22Rv1 (cell line): ENCODE data around the gene ATP8A1.

Experiments used
- H3K27ac ChIP-seq: fragments of 450-650 bp; 2 replicates; pipeline ENCODE4 v1.5.1; 2017
- CTCF ChIP-seq: fragments of 450-650 bp; IDR thresholded peaks from 2 replicates; pipeline ENCODE4 v1.5.1; 2017; ENCODE audit warnings: mild to moderate bottlenecking
- ZFX ChIP-seq: fragments of 450-650 bp; IDR thresholded peaks from 2 replicates; pipeline ENCODE4 v1.6.1; 2017; ENCODE audit warnings: antibody characterized with exemption, borderline replicate concordance

Gene ATP8A1

GRCh38 chr4:42396752-42397634 lies 259.9 kb downstream of the ATP8A1 start, which contains the start of gene SHISA3:
Gene SHISA3 (plus strand): TSS chr4:42397488. CDS start chr4:42398057, 569 bp downstream.
- TF ChIP-seq ZFX (no peak), CTCF (no peak)

GRCh38 chr4:42396361-42396751 lies 260.5 kb downstream of the ATP8A1 start:
- TF ChIP-seq ZFX = no peak
- no peak for TF ChIP-seq CTCF
- no peak overlapping the region for H3K27ac ChIP-seq

More at GRCh38 chr4:42396752-42397634, 259.9 kb downstream of the ATP8A1 start, which contains the start of gene SHISA3:
- H3K27ac ChIP-seq = no peak within 1 kb of the TSS

GRCh38 chr4:42395595-42395994 lies 261.3 kb downstream of the ATP8A1 start:
- H3K27ac ChIP-seq = no peak overlapping the region
- TF ChIP-seq CTCF = no peak
- no peak for TF ChIP-seq ZFX

GRCh38 chr4:42392436-42392835 lies 264.5 kb downstream of the ATP8A1 start:
- no peak overlapping the region for H3K27ac ChIP-seq
- TF ChIP-seq ZFX (no peak), CTCF (no peak)

- H3K27ac ChIP-seq = no peak overlapping the region
- no peak for TF ChIP-seq ZFX
- TF ChIP-seq CTCF = no peak
These were observed 264.9 kb downstream of the ATP8A1 start for GRCh38 chr4:42391981-42392380.

GRCh38 chr4:42391355-42391664 lies 265.6 kb downstream of the ATP8A1 start:
- TF ChIP-seq CTCF (no peak), ZFX (no peak)
- H3K27ac ChIP-seq = no peak overlapping the region

- TF ChIP-seq CTCF (no peak), ZFX (no peak)
These were observed 266.1 kb downstream of the ATP8A1 start for GRCh38 chr4:42390622-42391354.

More at GRCh38 chr4:42390622-42391354, 266.1 kb downstream of the ATP8A1 start:
- no peak overlapping the region for H3K27ac ChIP-seq
